K562 (cell line): ENCODE measurements around the gene NCOR2. TPM values are rescaled to one million over a fixed set of nuclear protein-coding genes. Genes with fewer than 3 reads are reported as not detected.

Experiments used
- ATAC-seq: fragments of 200-7000 bp; cut with Tn5 transposase; 3 replicates; pipeline ENCODE4 v1.9.1; 2020; ENCODE audit warnings: moderate library complexity
- BruUV-seq: library from RNA; stranded (reverse); fragments of 400-500 nt; replicated peaks from 2 replicates; lab custom pipeline; 2021; lab: Mats Ljungman, UMichigan
- CTCF ChIA-PET: fragments of 300-600 bp; formaldehyde crosslinking; extraction: SDS; loops from one replicate; lab custom pipeline; 2021; ENCODE audit warnings: low intra/inter-chr PET ratio; lab: Yijun Ruan, JAX
- POLR2A ChIA-PET: fragments of 300-600, 350-650 bp; sonication (Branson Sonifier 250); formaldehyde crosslinking; extraction: SDS; loops from one replicate; lab custom pipeline; 2021; ENCODE audit warnings: antibody characterized with exemption, inconsistent platforms; lab: Yijun Ruan, JAX
- DNase-seq, 4 experiments: peaks; one replicate each; pipeline versions ENCODE4 v3.0.0 to v3.0.0-alpha.2; 2011 to 2018; ENCODE audit warnings: low spot score in 3 of 4, mixed read lengths in 3 of 4; ENCODE audit errors: extremely low read depth in 1 of 4
- FAIRE-seq: peaks from 2 replicates; lab custom pipeline; 2011; peaks lifted over from hg19 to GRCh38; lab: Jason Lieb, UNC
- H2AFZ ChIP-seq: 2 replicates; pipeline ENCODE4 v1.6.0; 2011; ENCODE audit warnings: low read depth, low read length, control low read depth, inconsistent platforms
- H3K27ac ChIP-seq: fragments of 200-600 bp; 3 replicates; pipeline ENCODE4 v1.8.0; 2011; ENCODE audit warnings: low read depth, mild to moderate bottlenecking, control low read depth, inconsistent platforms, low read length, moderate library complexity, mixed read lengths; ENCODE audit errors: extremely low read depth
- H3K27me3 ChIP-seq, 2 experiments: fragments of 300-600 bp in 1 of 2; 2 replicates in 1 of 2; 3 replicates in 1 of 2; pipeline versions ENCODE4 v1.6.0 to v1.8.0; 2011; ENCODE audit warnings: inconsistent platforms in 2 of 2, low read length in 2 of 2, mild to moderate bottlenecking in 1 of 2, mixed read lengths in 1 of 2, moderate library complexity in 1 of 2; ENCODE audit not compliant: control insufficient read depth in 2 of 2, insufficient read depth in 2 of 2
- H3K36me3 ChIP-seq: fragments of 300-600 bp; 3 replicates; pipeline ENCODE4 v1.8.0; 2011; ENCODE audit warnings: mild to moderate bottlenecking, low read length, inconsistent platforms; ENCODE audit not compliant: control insufficient read depth, insufficient read depth
- H3K4me1 ChIP-seq, 2 experiments: fragments of 200-600 bp in 1 of 2; replicated peaks in 1 of 2; 2 replicates in 1 of 2; 3 replicates in 1 of 2; pipeline versions ENCODE4 v1.5.1 to v1.8.0; 2011; ENCODE audit warnings: inconsistent platforms in 2 of 2, low read length in 2 of 2, mild to moderate bottlenecking in 1 of 2, mixed read lengths in 1 of 2, moderate library complexity in 1 of 2; ENCODE audit not compliant: control insufficient read depth in 2 of 2, insufficient read depth in 2 of 2
- H3K4me2 ChIP-seq: 2 replicates; pipeline ENCODE4 v1.6.1; 2011; ENCODE audit warnings: low read length, control low read depth, inconsistent platforms, mixed read lengths; ENCODE audit not compliant: insufficient read depth
- H3K4me3 ChIP-seq: fragments of 200-600 bp; sonication (generic), shearing (Covaris generic); 2 replicates; pipeline ENCODE4 v1.5.1; 2016; ENCODE audit warnings: control low read depth, inconsistent platforms
- H3K79me2 ChIP-seq: fragments of 200-600 bp; 3 replicates; pipeline ENCODE4 v1.8.0; 2011; ENCODE audit warnings: low read length, inconsistent platforms; ENCODE audit not compliant: control insufficient read depth, insufficient read depth
- H3K9ac ChIP-seq, 2 experiments: 2 replicates each; pipeline versions ENCODE4 v1.6.0 to v1.6.1; 2011; ENCODE audit warnings: low read depth in 2 of 2, low read length in 2 of 2, control low read depth in 1 of 2, inconsistent platforms in 1 of 2, mild to moderate bottlenecking in 1 of 2, mixed read lengths in 1 of 2; ENCODE audit not compliant: insufficient read depth in 1 of 2
- H3K9me1 ChIP-seq: one replicate; pipeline ENCODE4 v1.6.0; 2011; ENCODE audit warnings: inconsistent platforms, mild to moderate bottlenecking, low read length, moderate library complexity; ENCODE audit not compliant: control insufficient read depth, insufficient read depth
- H3K9me3 ChIP-seq: replicated peaks from 2 replicates; pipeline ENCODE4 v1.5.1; 2011; ENCODE audit warnings: low read depth, low read length, inconsistent platforms; ENCODE audit not compliant: control insufficient read depth, insufficient read depth
- H4K20me1 ChIP-seq: replicated peaks from 2 replicates; pipeline ENCODE4 v1.6.1; 2011; ENCODE audit warnings: low read length, inconsistent platforms, mixed read lengths; ENCODE audit not compliant: control insufficient read depth, insufficient read depth
- BCLAF1 ChIP-seq, 2 experiments: fragments of 450-650 bp in 1 of 2; IDR thresholded peaks; 2 replicates each; pipeline ENCODE4 v1.6.1; 2011 to 2017; ENCODE audit warnings: low read depth in 2 of 2, antibody characterized with exemption in 1 of 2, borderline replicate concordance in 1 of 2, low read length in 1 of 2, mild to moderate bottlenecking in 1 of 2, mixed read lengths in 1 of 2; ENCODE audit not compliant: control insufficient read depth in 1 of 2
- C11orf30 ChIP-seq: fragments of 450-650 bp; IDR thresholded peaks from 2 replicates; pipeline ENCODE4 v1.6.1; 2016; ENCODE audit warnings: low read depth, mild to moderate bottlenecking
- CAMTA2 ChIP-seq: fragments of 250-450 bp; sonication (Bioruptor Pico); conservative IDR thresholded peaks from 2 replicates; pipeline ENCODE4 v1.5.1; 2022
- GATAD2A ChIP-seq: fragments of 450-650 bp; IDR thresholded peaks from 2 replicates; pipeline ENCODE4 v1.6.1; 2017
- KAT2B ChIP-seq: IDR thresholded peaks from one replicate; pipeline ENCODE4 v1.6.1; 2012; ENCODE audit warnings: low read depth, mild to moderate bottlenecking, control low read depth, inconsistent platforms, low read length, moderate library complexity
- SLC30A9 ChIP-seq: fragments of 250-450 bp; sonication (Bioruptor Pico); IDR thresholded peaks from 2 replicates; pipeline ENCODE4 v1.8.0; 2022; ENCODE audit warnings: mild to moderate bottlenecking, moderate library complexity
- ZNF316 ChIP-seq: fragments of 450-650 bp; IDR thresholded peaks from 2 replicates; pipeline ENCODE4 v1.6.1; 2016
- WGBS: fragments of 100-300 bp; shearing (Covaris generic); methylation state at CpG from one replicate; pipeline ENCODE4 v1.1.6; 2016; ENCODE audit warnings: low coverage, mixed read lengths; ENCODE audit not compliant: insufficient coverage; ENCODE audit errors: missing lambda C conversion rate; 5-methylcytosine and 5-hydroxymethylcytosine counted together
- in situ Hi-C: fragments of 300-500 bp; cut with MboI; formaldehyde crosslinking; loops from 4 replicates; pipeline ENCODE4 v1.15.0; 2018; ENCODE audit warnings: inconsistent platforms, mixed read lengths
- intact Hi-C: fragments of 100-400 bp; cut with micrococcal nuclease; formaldehyde crosslinking; loops from 2 replicates; pipeline ENCODE4 v1.14.2; 2022
- polyA plus RNA-seq, 8 experiments: library from polyadenylated mRNA; depleted of rRNA in 4 of 8; stranded (reverse) in 5 of 8; unstranded in 3 of 8; fragments of >200 nt; fragmentation: Nextera tagmentation in 2 of 8; fragmentation: Illumina TruSeq in 1 of 8; extraction: Ambion mirVana in 2 of 8; extraction: Trizol in 1 of 8; gene quantifications; 2 replicates each; pipeline versions ENCODE4 v1.2.1 to v1.2.3, GENCODE V29; 2011 to 2014; ENCODE audit warnings: inconsistent platforms in 1 of 8, missing spikeins in 1 of 8
- total RNA-seq, 7 experiments: library from RNA; depleted of rRNA in 6 of 7; stranded (reverse); fragments of >200 nt in 6 of 7; fragmentation: Illumina TruSeq in 2 of 7; extraction: Trizol in 2 of 7; gene quantifications; 2 replicates each; pipeline versions ENCODE4 v1.2.1 to v1.2.3, GENCODE V29; 2011 to 2021; ENCODE audit warnings: low replicate concordance in 1 of 7

The NCOR2 gene
- total and polyA plus RNA-seq, 9 of the 15 experiments (the other 6 are each of a cell fraction or from before 2014, with no cell fraction given) = 0.18 to 126 (median 8.4) TPM

GRCh38 chr12:124537525-124538193, 29.8 kb downstream of the NCOR2 start:
- 78% methylated on average over 8 of the region's 12 CpGs for WGBS
- peaks cover 5 to 56% of the 10 kb centered on the region in 2 experiments; a peak in 4 of 5 replicates for H3K4me1 ChIP-seq
- ChIA-PET CTCF (no interaction called here), POLR2A (interaction anchor here (0.8 kb wide), 1 partner anchor 18 kb away, joined by 4 read pairs; no protein-coding TSS in a partner anchor)
- in situ Hi-C loops = no loop called here
- intact Hi-C loops = no loop called here
- H2AFZ ChIP-seq = no peak overlapping the region
- ATAC-seq (no peak), DNase-seq (no peak), FAIRE-seq (no peak)
- H3K79me2 ChIP-seq = peaks cover 74% of the 10 kb centered on the region
- no peak overlapping the region; a peak in 1 of 4 replicates for H3K9ac ChIP-seq
- H3K27me3 ChIP-seq = no peaks in the 10 kb centered on the region
- H3K4me2 ChIP-seq = no peak overlapping the region
- H3K36me3 ChIP-seq = peaks cover 4% of the 10 kb centered on the region; the same call in 1 of the 3 replicates
- no TSS peak for BruUV-seq
- H3K27ac ChIP-seq = no peak overlapping the region
- peaks cover 53% of the 10 kb centered on the region for H4K20me1 ChIP-seq
- peaks cover 3% of the 10 kb centered on the region for H3K9me1 ChIP-seq
- no peak overlapping the region for H3K4me3 ChIP-seq
- TF ChIP-seq C11orf30 (peak; percentile 40; the same call in 1 of the 2 replicates), GATAD2A (no peak), ZNF316 (peak; percentile 68)
- no peaks in the 10 kb centered on the region for H3K9me3 ChIP-seq

GRCh38 chr12:124536641-124537040, 30.8 kb downstream of the NCOR2 start:
- Histone ChIP-seq H3K4me3 (no peak overlapping the region), H3K9me1 (peaks cover 3% of the 10 kb centered on the region), H3K27ac (no peak overlapping the region), H3K4me1 (peaks cover 0 to 56% of the 10 kb centered on the region in 2 experiments; a peak in 4 of 5 replicates), H3K27me3 (no peaks in the 10 kb centered on the region), H2AFZ (no peak overlapping the region), H3K9me3 (no peaks in the 10 kb centered on the region), H3K79me2 (peaks cover 65% of the 10 kb centered on the region), H3K4me2 (no peak overlapping the region), H4K20me1 (peaks cover 45% of the 10 kb centered on the region), H3K9ac (no peak overlapping the region), H3K36me3 (peaks cover 6% of the 10 kb centered on the region; the same call in 1 of the 3 replicates)
- in situ Hi-C loops = no loop called here
- ATAC-seq (no peak), FAIRE-seq (no peak), DNase-seq (no peak)
- ChIA-PET CTCF (no interaction called here), POLR2A (no interaction called here)
- intact Hi-C loops = no loop called here
- BruUV-seq = no TSS peak
- TF ChIP-seq BCLAF1 (IDR thresholded peaks at IDR 0.05; ENCODE audit: borderline replicate concordance in 1 of 2, control insufficient read depth in 1 of 2, low read depth in 2 of 2, low read length in 1 of 2) (no peak), CAMTA2 (CRISPR knock-in tag) (no peak), KAT2B (no peak), SLC30A9 (CRISPR knock-in tag) (no peak)
- WGBS = 81% methylated on average over 9 of the region's 9 CpGs
